H1 (cell line): ENCODE data around the gene TMEM221. TPM values are rescaled to one million over a fixed set of nuclear protein-coding genes. Genes with fewer than 3 reads are reported as not detected.

Source experiments
- CTCF ChIA-PET: fragments of 300-600 bp; sonication (Branson Sonifier 250); formaldehyde crosslinking; loops from one replicate; lab custom pipeline; 2021; ENCODE audit not compliant: partially characterized antibody; lab: Charles Lee
- POLR2A ChIA-PET: fragments of 300-600 bp; sonication (Branson Sonifier 250); formaldehyde crosslinking; loops from one replicate; lab custom pipeline; 2021; ENCODE audit warnings: inconsistent platforms; ENCODE audit not compliant: partially characterized antibody; lab: Charles Lee
- DNase-seq, 2 experiments: peaks; one replicate each; pipeline versions ENCODE4 v3.0.0 to v3.0.0-alpha.2; 2010 to 2022; ENCODE audit warnings: low spot score in 2 of 2, low read depth in 1 of 2, mixed read lengths in 1 of 2
- FAIRE-seq: peaks from 2 replicates; lab custom pipeline; 2011; peaks lifted over from hg19 to GRCh38; lab: Jason Lieb, UNC
- H2AFZ ChIP-seq: 2 replicates; pipeline ENCODE4 v1.8.1; 2012; ENCODE audit warnings: low read length, inconsistent platforms
- H2AK5ac ChIP-seq: 2 replicates; pipeline ENCODE4 v1.6.1; 2013; ENCODE audit warnings: low read depth, low read length
- H2BK120ac ChIP-seq: replicated peaks from 2 replicates; pipeline ENCODE3; 2013; ENCODE audit warnings: low read depth, low read length, inconsistent platforms
- H2BK12ac ChIP-seq: 2 replicates; pipeline ENCODE4 v1.6.1; 2013; ENCODE audit warnings: low read depth, low read length
- H2BK15ac ChIP-seq: 2 replicates; pipeline ENCODE4 v1.6.1; 2013; ENCODE audit warnings: low read length
- H2BK20ac ChIP-seq: 2 replicates; pipeline ENCODE4 v1.6.1; 2013; ENCODE audit warnings: low read length
- H2BK5ac ChIP-seq: 2 replicates; pipeline ENCODE4 v1.6.1; 2013; ENCODE audit warnings: low read depth, low read length
- H3K14ac ChIP-seq: 2 replicates; pipeline ENCODE4 v1.6.1; 2013; ENCODE audit warnings: inconsistent platforms; ENCODE audit not compliant: insufficient read length
- H3K18ac ChIP-seq: 2 replicates; pipeline ENCODE4 v1.6.1; 2013; ENCODE audit warnings: low read length; ENCODE audit errors: extremely low read depth
- H3K23ac ChIP-seq: 2 replicates; pipeline ENCODE4 v1.6.1; 2013; ENCODE audit warnings: inconsistent platforms; ENCODE audit not compliant: insufficient read length
- H3K23me2 ChIP-seq: 2 replicates; pipeline ENCODE4 v1.6.1; 2013; ENCODE audit warnings: low read depth, low read length
- H3K27ac ChIP-seq: 2 replicates; pipeline ENCODE4 v1.6.1; 2011; ENCODE audit warnings: low read depth, low read length, inconsistent platforms
- H3K27me3 ChIP-seq, 4 experiments: replicated peaks in 1 of 4; 1 replicate in 1 of 4; 2 replicates in 3 of 4; pipeline versions ENCODE4 v1.6.1 to v1.8.1; 2011 to 2013; ENCODE audit warnings: low read length in 3 of 4, mild to moderate bottlenecking in 3 of 4, inconsistent platforms in 2 of 4, mixed read lengths in 2 of 4, moderate library complexity in 1 of 4; ENCODE audit not compliant: control insufficient read depth in 3 of 4, insufficient read depth in 3 of 4; ENCODE audit errors: extremely low read depth in 1 of 4
- H3K36me3 ChIP-seq, 4 experiments: 2 replicates each; pipeline versions ENCODE4 v1.6.1 to v1.8.1; 2011 to 2013; ENCODE audit warnings: mild to moderate bottlenecking in 4 of 4, low read length in 3 of 4, moderate library complexity in 2 of 4, control low read depth in 1 of 4, inconsistent platforms in 1 of 4; ENCODE audit not compliant: insufficient read depth in 4 of 4, control insufficient read depth in 2 of 4
- H3K4ac ChIP-seq: replicated peaks from 2 replicates; pipeline ENCODE3; 2013; ENCODE audit warnings: low read length, low read depth, mixed read lengths, inconsistent platforms; ENCODE audit not compliant: insufficient read length
- H3K4me1 ChIP-seq, 4 experiments: replicated peaks in 1 of 4; 1 replicate in 1 of 4; 2 replicates in 3 of 4; pipeline versions ENCODE4 v1.6.1 to v1.8.1; 2011 to 2013; ENCODE audit warnings: low read length in 3 of 4, inconsistent platforms in 2 of 4, mixed read lengths in 1 of 4; ENCODE audit not compliant: insufficient read depth in 4 of 4, control insufficient read depth in 3 of 4
- H3K4me2 ChIP-seq, 2 experiments: 2 replicates each; pipeline versions ENCODE4 v1.6.1 to v1.8.1; 2011 to 2013; ENCODE audit warnings: low read depth in 2 of 2, low read length in 2 of 2, control low read depth in 1 of 2, inconsistent platforms in 1 of 2, mild to moderate bottlenecking in 1 of 2; ENCODE audit not compliant: insufficient read depth in 1 of 2
- H3K4me3 ChIP-seq, 4 experiments: fragments of 200-600, 300-600 bp in 1 of 4; sonication (generic), shearing (Covaris generic), sonication (Bioruptor Twin) in 1 of 4; 2 replicates each; pipeline versions ENCODE4 v1.5.1 to v1.8.1; 2011 to 2016; ENCODE audit warnings: low read length in 4 of 4, low read depth in 3 of 4, control low read depth in 2 of 4, inconsistent platforms in 2 of 4, mild to moderate bottlenecking in 2 of 4, mixed read lengths in 1 of 4, moderate library complexity in 1 of 4; ENCODE audit not compliant: insufficient read depth in 2 of 4; ENCODE audit errors: extremely low read depth in 1 of 4
- H3K56ac ChIP-seq: replicated peaks from 2 replicates; pipeline ENCODE3; 2013; ENCODE audit warnings: low read depth, mild to moderate bottlenecking, mixed read lengths, low read length, inconsistent platforms; ENCODE audit not compliant: insufficient read length
- H3K79me1 ChIP-seq: 2 replicates; pipeline ENCODE4 v1.6.1; 2013; ENCODE audit warnings: low read depth, low read length, control low read depth
- H3K79me2 ChIP-seq, 2 experiments: 2 replicates each; pipeline versions ENCODE4 v1.6.1 to v1.8.1; 2012 to 2013; ENCODE audit warnings: low read length in 2 of 2, mild to moderate bottlenecking in 2 of 2, inconsistent platforms in 1 of 2; ENCODE audit not compliant: insufficient read depth in 2 of 2, control insufficient read depth in 1 of 2
- H3K9ac ChIP-seq, 4 experiments: replicated peaks in 1 of 4; 1 replicate in 1 of 4; 2 replicates in 3 of 4; pipeline versions ENCODE4 v1.6.1 to v1.8.1; 2011 to 2013; ENCODE audit warnings: low read depth in 3 of 4, low read length in 3 of 4, control low read depth in 2 of 4, mild to moderate bottlenecking in 2 of 4, moderate library complexity in 2 of 4, inconsistent platforms in 1 of 4; ENCODE audit errors: extremely low read depth in 1 of 4
- H3K9me3 ChIP-seq, 2 experiments: 2 replicates each; pipeline versions ENCODE4 v1.6.1 to v1.8.1; 2012 to 2013; ENCODE audit warnings: mild to moderate bottlenecking in 2 of 2, moderate library complexity in 2 of 2, control low read depth in 1 of 2, inconsistent platforms in 1 of 2, low read depth in 1 of 2, low read length in 1 of 2, mixed read lengths in 1 of 2; ENCODE audit not compliant: insufficient read depth in 2 of 2
- H4K20me1 ChIP-seq, 2 experiments: replicated peaks in 1 of 2; 2 replicates each; pipeline versions ENCODE3 to v1.8.1; 2011 to 2013; ENCODE audit warnings: inconsistent platforms in 2 of 2, low read length in 2 of 2, mild to moderate bottlenecking in 1 of 2; ENCODE audit not compliant: insufficient read depth in 2 of 2, control insufficient read depth in 1 of 2
- H4K5ac ChIP-seq: 2 replicates; pipeline ENCODE4 v1.6.1; 2013; ENCODE audit warnings: low read length, low read depth, mixed read lengths, inconsistent platforms; ENCODE audit not compliant: insufficient read length
- H4K8ac ChIP-seq: 2 replicates; pipeline ENCODE4 v1.8.0; 2013; ENCODE audit warnings: mild to moderate bottlenecking, moderate library complexity, low read length, inconsistent platforms; ENCODE audit not compliant: insufficient read depth; ENCODE audit errors: extremely low read depth
- H4K91ac ChIP-seq: replicated peaks from 2 replicates; pipeline ENCODE3; 2013; ENCODE audit warnings: low read length, mixed read lengths, inconsistent platforms; ENCODE audit not compliant: insufficient read length
- ATF3 ChIP-seq: IDR thresholded peaks from 2 replicates; pipeline ENCODE4 v1.6.1; 2011; ENCODE audit warnings: low read depth, mild to moderate bottlenecking, low read length; ENCODE audit not compliant: insufficient read depth
- CTBP2 ChIP-seq: IDR thresholded peaks from 2 replicates; pipeline ENCODE4 v1.7.0; 2011; ENCODE audit warnings: borderline replicate concordance, mild to moderate bottlenecking, moderate library complexity, mixed read lengths, low read length; ENCODE audit not compliant: insufficient read depth, insufficient read length
- E2F6 ChIP-seq: IDR thresholded peaks from 2 replicates; pipeline ENCODE4 v1.6.1; 2012; ENCODE audit warnings: inconsistent platforms
- JUND ChIP-seq: IDR thresholded peaks from 2 replicates; pipeline ENCODE4 v1.6.1; 2011; ENCODE audit warnings: mild to moderate bottlenecking, improper control_type of control experiment, low read length
- MAFK ChIP-seq: IDR thresholded peaks from 2 replicates; pipeline ENCODE4 v1.6.1; 2012; ENCODE audit warnings: low read depth, mild to moderate bottlenecking, improper control_type of control experiment, low read length
- NANOG ChIP-seq: IDR thresholded peaks from 2 replicates; pipeline ENCODE4 v1.6.1; 2011; ENCODE audit warnings: low read length, low read depth, mild to moderate bottlenecking, inconsistent platforms; ENCODE audit not compliant: insufficient read depth, poor library complexity, severe bottlenecking
- POLR2A ChIP-seq, 2 experiments: IDR thresholded peaks; 1 replicate in 1 of 2; 2 replicates in 1 of 2; pipeline ENCODE4 v1.6.1; 2011; ENCODE audit warnings: low read depth in 2 of 2, low read length in 2 of 2, mild to moderate bottlenecking in 2 of 2; ENCODE audit errors: control extremely low read depth in 1 of 2
- RNF2 ChIP-seq: fragments of 200-900, 300-1000 bp; sonication (generic); IDR thresholded peaks from 2 replicates; pipeline ENCODE4 v1.7.1; 2016; ENCODE audit warnings: borderline replicate concordance, low read depth, mild to moderate bottlenecking, antibody characterized with exemption, low read length; ENCODE audit not compliant: poor library complexity, severe bottlenecking; ENCODE audit errors: missing control alignments
- TAF7 ChIP-seq: optimal IDR thresholded peaks from 2 replicates; pipeline ENCODE3; 2011; ENCODE audit warnings: low read depth, mild to moderate bottlenecking, inconsistent platforms, low read length, moderate library complexity, borderline replicate concordance
- WGBS, 2 experiments: shearing (Covaris generic) in 1 of 2; methylation state at CpG; one replicate each; pipeline versions ENCODE4 v1.1.6 to v1.1.7; 2013 to 2015; ENCODE audit warnings: low lambda C conversion rate in 2 of 2, mixed read lengths in 2 of 2, inconsistent platforms in 1 of 2, low coverage in 1 of 2, missing lambda C conversion rate in 1 of 2; ENCODE audit not compliant: insufficient replicate concordance in 2 of 2, insufficient coverage in 1 of 2, insufficient read length in 1 of 2; ENCODE audit errors: extremely low coverage in 1 of 2, missing lambda C conversion rate in 1 of 2; 5-methylcytosine and 5-hydroxymethylcytosine counted together
- polyA plus RNA-seq, 7 experiments: library from polyadenylated mRNA; depleted of rRNA in 3 of 7; stranded (reverse) in 5 of 7; unstranded in 2 of 7; fragments of >200 nt in 5 of 7; fragments of 200-250 nt in 2 of 7; gene quantifications; 1 replicate in 5 of 7; 2 replicates in 1 of 7; 4 replicates in 1 of 7; pipeline versions ENCODE4 v1.2.1 to v1.2.3, GENCODE V29; 2011 to 2013; ENCODE audit warnings: missing spikeins in 2 of 7, mixed read lengths in 2 of 7
- total RNA-seq: library from RNA; stranded (reverse); fragmentation: NEBNext Ultra II Directional; extraction: Animal tissue kit (Norgen Biotek cat#: 25700); gene quantifications from 2 replicates; pipeline ENCODE4 v1.2.1, GENCODE V29; 2021

TMEM221 gene
- total and polyA plus RNA-seq, 2 of the 8 experiments (the other 6 are each of a cell fraction or from before 2014, with no cell fraction given), result 1.4 to 2.0 TPM

- no peak overlapping the region for H3K9ac ChIP-seq
- H2BK120ac ChIP-seq, result no peak overlapping the region
- ChIA-PET CTCF (interaction anchor here (0.7 to 2.4 kb wide), 12 partner anchors 10 to 118 kb away, joined by 3 to 27 read pairs (median 5); partner anchors contain the start of gene BST2), POLR2A (interaction anchor here (1.4 kb wide), 1 partner anchor 10 kb away, joined by 13 read pairs; no protein-coding TSS in a partner anchor)
- peak overlapping the region; percentile 52 for H4K5ac ChIP-seq
- no peak overlapping the region for H3K27ac ChIP-seq
- H4K8ac ChIP-seq, result peak overlapping the region; percentile 68
- DNase-seq (peak in 1 of 2 experiments; percentile 67), FAIRE-seq (no peak)
- H3K36me3 ChIP-seq, result no peaks in the 10 kb centered on the region
- no peak overlapping the region for H2AK5ac ChIP-seq
- no peak overlapping the region for H2BK5ac ChIP-seq
- H3K27me3 ChIP-seq, result peaks cover 6 to 27% (median 22%) of the 10 kb centered on the region in 4 experiments
- H2AFZ ChIP-seq, result peak overlapping the region; percentile 96
- H3K4me2 ChIP-seq, result peak overlapping the region; percentile 58 to 73
- H3K23me2 ChIP-seq, result no peaks in the 10 kb centered on the region; the same call in 1 of the 2 replicates
- H2BK12ac ChIP-seq, result peak overlapping the region; percentile 55; the same call in 1 of the 2 replicates
- 24% methylated on average over 45 of the region's 58 CpGs; no CpG with 5 or more reads in 1 of the 2 experiments for WGBS, 2 experiments
- no peak overlapping the region for H3K14ac ChIP-seq
- H3K56ac ChIP-seq, result no peak overlapping the region
- no peaks in the 10 kb centered on the region for H3K9me3 ChIP-seq
- H3K79me2 ChIP-seq, result no peaks in the 10 kb centered on the region
- H4K91ac ChIP-seq, result peak overlapping the region; percentile 65
- peak overlapping the region; percentile 32 for H3K18ac ChIP-seq
- H3K23ac ChIP-seq, result no peak overlapping the region
- peak overlapping the region in 2 of 4 experiments; percentile 9 to 38; a peak in 3 of 8 replicates for H3K4me3 ChIP-seq
- peaks cover 0 to 1% of the 10 kb centered on the region in 2 experiments for H4K20me1 ChIP-seq
- no peaks in the 10 kb centered on the region for H3K79me1 ChIP-seq
- H3K4me1 ChIP-seq, result peaks cover 0 to 9% (median 4%) of the 10 kb centered on the region in 4 experiments; a peak in 5 of 7 replicates
- no peak overlapping the region for H3K4ac ChIP-seq
- no peak overlapping the region for H2BK20ac ChIP-seq
- 0 out of 2 replicates have a peak overlapping the region, but pooled peaks have one; percentile 81 for H2BK15ac ChIP-seq
- TF ChIP-seq MAFK, result no peak
- TF ChIP-seq ATF3, result no peak
- TF ChIP-seq RNF2, result no peak
- TF ChIP-seq NANOG, result no peak
- no peak for TF ChIP-seq POLR2A (IDR thresholded peaks at IDR 0.05; ENCODE audit: control extremely low read depth in 1 of 2, low read depth in 2 of 2, low read length in 2 of 2)
- no peak for TF ChIP-seq JUND
- TF ChIP-seq TAF7, result no peak
- TF ChIP-seq E2F6, result peak; percentile 69
- no peak for TF ChIP-seq CTBP2
Measured at GRCh38 chr19:17455308-17456123, 7.0 kb upstream of the TMEM221 start.
